A673 (cell line): ENCODE measurements around the gene P2RY12. TPM values are rescaled to one million over a fixed set of nuclear protein-coding genes. Genes with fewer than 3 reads are reported as not detected.
"Not testable (repeated sequence)": the region's sequence is repeated elsewhere in the genome, so short reads cannot be mapped to it uniquely, and the experiment has no call there.

Source experiments
- BruUV-seq: library from RNA; stranded (reverse); fragments of 400-500 nt; replicated peaks from 2 replicates; lab custom pipeline; 2021; lab: Mats Ljungman, UMichigan
- CTCF ChIA-PET: fragments of 300-600 bp; sonication (Branson Sonifier 250); formaldehyde crosslinking; loops from one replicate; lab custom pipeline; 2022; ENCODE audit warnings: antibody characterized with exemption; lab: Charles Lee
- POLR2A ChIA-PET: fragments of 300-600 bp; sonication (Branson Sonifier 250); formaldehyde crosslinking; loops from one replicate; lab custom pipeline; 2022; ENCODE audit warnings: antibody characterized with exemption; ENCODE audit not compliant: low non-redundant PET; lab: Charles Lee
- DNase-seq: peaks from one replicate; pipeline ENCODE4 v3.0.0-alpha.2; 2015; ENCODE audit warnings: low spot score
- H3K27ac ChIP-seq: fragments of 200-600 bp; sonication (generic); 2 replicates; pipeline ENCODE4 v1.5.1; 2016; ENCODE audit warnings: mixed run types, low read depth, mild to moderate bottlenecking, mixed read lengths, antibody characterized with exemption, low read length; ENCODE audit not compliant: poor library complexity, severe bottlenecking
- H3K27me3 ChIP-seq: fragments of 200-600 bp; sonication (generic); replicated peaks from 2 replicates; pipeline ENCODE4 v1.6.1; 2017; ENCODE audit warnings: mixed run types, low read depth, mild to moderate bottlenecking, mixed read lengths, antibody characterized with exemption, low read length; ENCODE audit not compliant: insufficient read depth, poor library complexity
- H3K36me3 ChIP-seq: fragments of 200-600 bp; sonication (generic); 2 replicates; pipeline ENCODE4 v1.6.1; 2016; ENCODE audit warnings: mixed run types, mild to moderate bottlenecking, mixed read lengths, antibody characterized with exemption, low read length; ENCODE audit not compliant: insufficient read depth, poor library complexity, severe bottlenecking
- H3K4me1 ChIP-seq: fragments of 200-600 bp; sonication (generic); 2 replicates; pipeline ENCODE4 v1.6.1; 2017; ENCODE audit warnings: mixed run types, mild to moderate bottlenecking, mixed read lengths, antibody characterized with exemption, low read length; ENCODE audit not compliant: insufficient read depth, poor library complexity, severe bottlenecking
- H3K4me3 ChIP-seq: fragments of 200-600 bp; sonication (generic); 2 replicates; pipeline ENCODE4 v1.5.1; 2016; ENCODE audit warnings: low read depth, mixed run types, mild to moderate bottlenecking, mixed read lengths, low read length; ENCODE audit not compliant: poor library complexity, severe bottlenecking
- H3K9me3 ChIP-seq: fragments of 200-600 bp; sonication (generic); 2 replicates; pipeline ENCODE4 v1.6.1; 2016; ENCODE audit warnings: mixed run types, low read depth, mild to moderate bottlenecking, mixed read lengths, antibody characterized with exemption, low read length; ENCODE audit not compliant: poor library complexity, severe bottlenecking
- EZH2 ChIP-seq: fragments of 200-600 bp; sonication (generic); IDR thresholded peaks from 2 replicates; pipeline ENCODE4 v1.6.1; 2017; ENCODE audit warnings: borderline replicate concordance, low read depth, mild to moderate bottlenecking, mixed read lengths, antibody characterized with exemption, low read length; ENCODE audit not compliant: poor library complexity, severe bottlenecking
- intact Hi-C: fragments of 100-400 bp; cut with micrococcal nuclease; formaldehyde crosslinking; loops from one replicate; pipeline ENCODE4 v1.10.0; 2022; ENCODE audit not compliant: unreplicated experiment
- total RNA-seq: library from RNA; stranded (reverse); gene quantifications from 2 replicates; pipeline ENCODE4 v1.2.3, GENCODE V29; 2021
- TF ChIP-seq, protein P1 (sequence below): fragments of 300-800, 200-600 bp; sonication (generic); conservative IDR thresholded peaks from 2 replicates; pipeline ENCODE4 v1.5.1; 2017; ENCODE audit warnings: low read depth, mild to moderate bottlenecking, antibody characterized with exemption, low read length, moderate library complexity, mixed read lengths

The P2RY12 gene
- total RNA-seq, 1 experiment from 2014 or later = not detected

DNA sequence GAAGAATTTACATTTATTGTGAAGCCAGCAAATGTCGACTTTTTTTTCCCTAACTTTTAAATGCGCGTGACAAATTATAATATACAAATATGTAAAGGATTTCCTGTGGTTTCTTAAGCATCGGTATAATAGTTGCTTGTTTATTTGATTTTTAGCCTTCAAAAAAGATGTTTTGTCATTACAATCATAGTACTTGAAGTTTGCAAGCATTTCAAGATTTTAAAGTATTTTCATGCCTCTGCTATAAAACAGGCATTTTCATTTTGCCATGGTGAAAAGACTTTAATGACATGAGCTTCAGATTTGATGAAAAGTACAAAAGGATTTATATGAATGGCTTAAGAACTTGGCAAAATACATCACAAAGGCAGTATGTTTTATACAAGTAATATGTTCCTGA is 9.4 kb upstream of the P2RY12 start:
- intact Hi-C loops = no loop called here
- TF ChIP-seq, protein P1, sequence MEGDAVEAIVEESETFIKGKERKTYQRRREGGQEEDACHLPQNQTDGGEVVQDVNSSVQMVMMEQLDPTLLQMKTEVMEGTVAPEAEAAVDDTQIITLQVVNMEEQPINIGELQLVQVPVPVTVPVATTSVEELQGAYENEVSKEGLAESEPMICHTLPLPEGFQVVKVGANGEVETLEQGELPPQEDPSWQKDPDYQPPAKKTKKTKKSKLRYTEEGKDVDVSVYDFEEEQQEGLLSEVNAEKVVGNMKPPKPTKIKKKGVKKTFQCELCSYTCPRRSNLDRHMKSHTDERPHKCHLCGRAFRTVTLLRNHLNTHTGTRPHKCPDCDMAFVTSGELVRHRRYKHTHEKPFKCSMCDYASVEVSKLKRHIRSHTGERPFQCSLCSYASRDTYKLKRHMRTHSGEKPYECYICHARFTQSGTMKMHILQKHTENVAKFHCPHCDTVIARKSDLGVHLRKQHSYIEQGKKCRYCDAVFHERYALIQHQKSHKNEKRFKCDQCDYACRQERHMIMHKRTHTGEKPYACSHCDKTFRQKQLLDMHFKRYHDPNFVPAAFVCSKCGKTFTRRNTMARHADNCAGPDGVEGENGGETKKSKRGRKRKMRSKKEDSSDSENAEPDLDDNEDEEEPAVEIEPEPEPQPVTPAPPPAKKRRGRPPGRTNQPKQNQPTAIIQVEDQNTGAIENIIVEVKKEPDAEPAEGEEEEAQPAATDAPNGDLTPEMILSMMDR = no peak
- no peak for TF ChIP-seq EZH2
- no TSS peak for BruUV-seq
- Histone ChIP-seq H3K27me3 (no peaks in the 10 kb centered on the region), H3K4me1 (peaks cover 16% of the 10 kb centered on the region), H3K36me3 (no peaks in the 10 kb centered on the region), H3K9me3 (no peaks in the 10 kb centered on the region), H3K4me3 (no peak overlapping the region), H3K27ac (no peak overlapping the region)
- CTCF ChIA-PET = interaction anchor here (0.5 to 0.6 kb wide), 2 partner anchors 282 to 721 kb away, joined by 4 to 6 read pairs; no protein-coding TSS in a partner anchor
- POLR2A ChIA-PET = interaction anchor here (0.6 kb wide), 1 partner anchor 478 kb away, joined by 9 read pairs; no protein-coding TSS in a partner anchor
- DNase-seq = peak; percentile 31

DNA sequence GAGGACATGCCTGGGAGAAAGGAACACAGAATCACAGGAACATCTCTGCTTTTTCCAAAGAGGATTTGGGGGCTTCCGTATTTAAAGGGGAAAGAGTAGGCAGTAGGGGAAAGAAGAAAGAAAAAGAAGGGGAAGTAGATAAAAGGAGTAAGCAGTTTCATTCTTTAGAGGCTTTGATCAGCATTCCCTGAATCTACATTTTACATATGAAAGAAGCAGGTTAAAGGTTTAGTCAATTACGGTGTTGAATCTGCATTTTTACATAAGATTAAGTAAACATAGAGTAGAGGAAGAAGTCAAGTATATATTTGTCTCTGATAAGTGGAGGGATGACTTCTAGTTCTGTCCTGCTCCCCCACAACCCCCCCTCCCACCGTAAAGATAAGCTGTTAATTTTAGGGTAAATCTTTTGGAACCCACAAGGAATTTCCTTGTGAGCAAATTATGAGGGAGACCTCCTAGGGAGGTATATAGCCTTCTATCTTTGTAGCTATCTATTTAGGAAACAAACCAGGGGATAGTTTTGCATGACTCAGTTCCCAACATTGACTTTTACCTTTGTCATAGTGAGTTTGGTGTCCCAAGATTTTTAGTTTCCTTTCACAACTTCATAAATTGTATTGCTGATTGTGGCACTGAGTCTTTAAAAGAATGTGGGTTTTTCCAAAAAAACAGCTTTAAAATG is 8.7 kb upstream of the P2RY12 start:
- CTCF ChIA-PET = interaction anchor here (0.5 to 0.6 kb wide), 3 partner anchors 14 to 721 kb away, joined by 4 to 6 read pairs (median 4); no protein-coding TSS in a partner anchor
- H3K27ac ChIP-seq = no peak overlapping the region

DNA sequence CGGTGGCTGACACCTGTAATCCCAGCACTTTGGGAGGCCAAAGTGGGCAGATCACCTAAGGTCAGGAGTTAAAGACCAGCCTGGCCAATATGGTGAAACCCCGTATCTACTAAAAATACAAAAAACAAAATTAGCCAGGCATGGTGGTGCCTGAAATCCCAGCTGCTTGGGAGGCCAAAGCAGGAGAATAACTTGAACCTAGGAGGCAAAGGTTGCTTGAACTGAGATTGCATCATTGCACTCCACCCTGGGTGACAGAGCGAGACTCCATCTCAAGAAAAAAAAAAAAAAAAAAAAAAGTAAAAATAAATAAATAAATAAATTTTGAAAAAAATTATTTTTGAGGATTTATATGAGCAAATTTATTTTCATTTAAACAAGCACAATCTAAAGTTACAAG is 7.6 kb upstream of the P2RY12 start:
- H3K27ac ChIP-seq, H3K4me3 ChIP-seq, intact Hi-C loops, H3K36me3 ChIP-seq, H3K27me3 ChIP-seq, BruUV-seq, POLR2A ChIA-PET, CTCF ChIA-PET, DNase-seq, H3K9me3 ChIP-seq: not testable (repeated sequence)
- peaks cover 16% of the 10 kb centered on the region for H3K4me1 ChIP-seq

More for the DNA sequence above, 8.7 kb upstream of the P2RY12 start:
- no peaks in the 10 kb centered on the region for H3K9me3 ChIP-seq
- intact Hi-C loops = no loop called here
- no TSS peak for BruUV-seq
- DNase-seq = peak; percentile 48
- no peaks in the 10 kb centered on the region for H3K36me3 ChIP-seq
- H3K4me3 ChIP-seq = no peak overlapping the region
- POLR2A ChIA-PET = interaction anchor here (0.6 kb wide), 1 partner anchor 479 kb away, joined by 9 read pairs; no protein-coding TSS in a partner anchor
- no peak for TF ChIP-seq EZH2
- TF ChIP-seq, protein P1 = no peak
- H3K27me3 ChIP-seq = no peaks in the 10 kb centered on the region
- peaks cover 16% of the 10 kb centered on the region for H3K4me1 ChIP-seq

DNA sequence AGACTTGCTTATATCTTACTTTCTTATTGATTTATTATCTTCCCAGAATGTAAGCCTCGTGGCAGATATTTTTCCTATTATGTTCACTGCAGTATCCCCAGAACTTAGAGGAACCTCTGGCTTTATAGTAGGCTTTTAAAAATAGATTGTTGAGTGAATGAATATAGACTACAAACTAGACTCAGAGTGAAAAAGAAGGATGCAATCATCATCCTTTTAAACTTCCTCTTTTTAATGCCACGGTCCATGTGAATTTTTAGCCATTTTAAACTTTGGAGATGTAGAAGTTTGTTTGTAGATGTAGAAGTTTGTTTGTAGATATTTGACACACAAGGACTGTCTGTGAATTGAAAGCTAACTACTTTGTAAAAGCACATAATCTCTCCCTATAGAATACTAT is 7.2 kb upstream of the P2RY12 start:
- BruUV-seq = no TSS peak
- ChIA-PET POLR2A (no interaction called here), CTCF (no interaction called here)
- peaks cover 16% of the 10 kb centered on the region for H3K4me1 ChIP-seq
- TF ChIP-seq, protein P1 = no peak
- no peak for TF ChIP-seq EZH2
- intact Hi-C loops = no loop called here
- no peaks in the 10 kb centered on the region for H3K36me3 ChIP-seq
- no peak overlapping the region for H3K27ac ChIP-seq
- DNase-seq = no peak
- H3K4me3 ChIP-seq = no peak overlapping the region
- no peaks in the 10 kb centered on the region for H3K9me3 ChIP-seq
- no peaks in the 10 kb centered on the region for H3K27me3 ChIP-seq
